Activated CD4-positive, CD25-positive, alpha-beta regulatory T cell (primary cell): ENCODE measurements around the gene STOM.
A peak's percentile ranks its signal among the peaks of the same experiment; 100 is the strongest.
"Not testable (repeated sequence)": the region's sequence is repeated elsewhere in the genome, so short reads cannot be mapped to it uniquely, and the experiment has no call there.

Source experiments
- DNase-seq, 4 experiments: peaks; one replicate each; lab custom pipeline; 2025; lab: John Stamatoyannopoulos, UW

Gene STOM

GRCh38 chr9:121369595-121370265 is at the start of gene STOM:
STOM (minus strand) TSS chr9:121370250; CDS start chr9:121370187, 63 bp downstream.
- peak in 3 of 4 experiments; percentile 42 to 63 (median 55) for DNase-seq

- DNase-seq, result no peak
These were observed 41.9 kb upstream of the STOM start for GRCh38 chr9:121411993-121412392.

- no peak for DNase-seq
These were observed 35.8 kb upstream of the STOM start for GRCh38 chr9:121405899-121406298.

- DNase-seq, result no peak
These were observed 34.9 kb upstream of the STOM start for GRCh38 chr9:121404906-121405305.

GRCh38 chr9:121399883-121400607 is 30.0 kb upstream of the STOM start:
- no peak for DNase-seq

- no peak for DNase-seq
These were observed 29.3 kb upstream of the STOM start for GRCh38 chr9:121399126-121399882.

GRCh38 chr9:121398374-121398773 is 28.3 kb upstream of the STOM start:
- no peak for DNase-seq

GRCh38 chr9:121397277-121397676 is 27.2 kb upstream of the STOM start:
- DNase-seq, result not testable (repeated sequence)

- no peak for DNase-seq
These were observed 25.5 kb upstream of the STOM start for GRCh38 chr9:121395558-121395957.

GRCh38 chr9:121394292-121394691 is 24.2 kb upstream of the STOM start:
- no peak for DNase-seq

- DNase-seq, result no peak
These were observed 23.3 kb upstream of the STOM start for GRCh38 chr9:121393318-121393717.

GRCh38 chr9:121390372-121390771 is 20.3 kb upstream of the STOM start:
- peak in 1 of 4 experiments; percentile 3 for DNase-seq

- DNase-seq, result no peak
These were observed 18.3 kb upstream of the STOM start for GRCh38 chr9:121388140-121388905.

GRCh38 chr9:121386442-121387175 is 16.6 kb upstream of the STOM start:
- no peak for DNase-seq

- no peak for DNase-seq
These were observed 13.7 kb upstream of the STOM start for GRCh38 chr9:121383715-121384114.

- DNase-seq, result no peak
These were observed 10.8 kb upstream of the STOM start for GRCh38 chr9:121380846-121381245.

- DNase-seq, result no peak
These were observed 6.3 kb upstream of the STOM start for GRCh38 chr9:121376214-121376830.

- DNase-seq, result no peak
These were observed 3.1 kb upstream of the STOM start for GRCh38 chr9:121373011-121373729.

GRCh38 chr9:121372239-121373010 is 2.4 kb upstream of the STOM start:
- DNase-seq, result no peak
